CD4-positive, alpha-beta T cell treated with Interleukin-1 beta for 1 hour (primary cell): ENCODE results near the gene RAPGEF4.

ENCODE experiments used
- DNase-seq, 2 donors: peaks; one replicate each; pipeline ENCODE4 v3.0.0-alpha.2; 2020 to 2022

The RAPGEF4 gene

GRCh38 chr2:172976816-172977215 lies 241.2 kb downstream of the RAPGEF4 start:
- DNase-seq: no peak

- no peak for DNase-seq
Observed at GRCh38 chr2:172977270-172978062, 241.8 kb downstream of the RAPGEF4 start.

GRCh38 chr2:172978063-172978383 lies 242.4 kb downstream of the RAPGEF4 start:
- no peak for DNase-seq

GRCh38 chr2:172985139-172985892 lies 249.7 kb downstream of the RAPGEF4 start:
- DNase-seq: no peak

- DNase-seq: no peak
Observed at GRCh38 chr2:172986040-172986439, 250.4 kb downstream of the RAPGEF4 start.

GRCh38 chr2:172988728-172989127 lies 253.1 kb downstream of the RAPGEF4 start:
- DNase-seq: no peak

GRCh38 chr2:172991031-172991430 lies 255.4 kb downstream of the RAPGEF4 start:
- DNase-seq: no peak

GRCh38 chr2:172993139-172993538 lies 257.5 kb downstream of the RAPGEF4 start:
- DNase-seq: no peak

- no peak for DNase-seq
Observed at GRCh38 chr2:172993931-172994717, 258.5 kb downstream of the RAPGEF4 start.

GRCh38 chr2:172994864-172995263 lies 259.2 kb downstream of the RAPGEF4 start:
- no peak for DNase-seq

GRCh38 chr2:172995323-172996244 lies 259.9 kb downstream of the RAPGEF4 start:
- no peak for DNase-seq

GRCh38 chr2:172996387-172996961 lies 260.8 kb downstream of the RAPGEF4 start:
- DNase-seq: no peak

- DNase-seq: no peak
Observed at GRCh38 chr2:172997031-172997430, 261.4 kb downstream of the RAPGEF4 start.

- no peak for DNase-seq
Observed at GRCh38 chr2:172998547-172999272, 263.1 kb downstream of the RAPGEF4 start.

- DNase-seq: no peak
Observed at GRCh38 chr2:172999641-173000386, 264.2 kb downstream of the RAPGEF4 start.

GRCh38 chr2:173001664-173002604 lies 266.3 kb downstream of the RAPGEF4 start:
- no peak for DNase-seq

- DNase-seq: no peak
Observed at GRCh38 chr2:173002751-173003541, 267.3 kb downstream of the RAPGEF4 start.

- DNase-seq: no peak
Observed at GRCh38 chr2:173008786-173009185, 273.1 kb downstream of the RAPGEF4 start.

GRCh38 chr2:173010233-173010632 lies 274.6 kb downstream of the RAPGEF4 start:
- DNase-seq: no peak
